Measurements from ENCODE around the gene ANP32B.

ANP32B gene

DNA sequence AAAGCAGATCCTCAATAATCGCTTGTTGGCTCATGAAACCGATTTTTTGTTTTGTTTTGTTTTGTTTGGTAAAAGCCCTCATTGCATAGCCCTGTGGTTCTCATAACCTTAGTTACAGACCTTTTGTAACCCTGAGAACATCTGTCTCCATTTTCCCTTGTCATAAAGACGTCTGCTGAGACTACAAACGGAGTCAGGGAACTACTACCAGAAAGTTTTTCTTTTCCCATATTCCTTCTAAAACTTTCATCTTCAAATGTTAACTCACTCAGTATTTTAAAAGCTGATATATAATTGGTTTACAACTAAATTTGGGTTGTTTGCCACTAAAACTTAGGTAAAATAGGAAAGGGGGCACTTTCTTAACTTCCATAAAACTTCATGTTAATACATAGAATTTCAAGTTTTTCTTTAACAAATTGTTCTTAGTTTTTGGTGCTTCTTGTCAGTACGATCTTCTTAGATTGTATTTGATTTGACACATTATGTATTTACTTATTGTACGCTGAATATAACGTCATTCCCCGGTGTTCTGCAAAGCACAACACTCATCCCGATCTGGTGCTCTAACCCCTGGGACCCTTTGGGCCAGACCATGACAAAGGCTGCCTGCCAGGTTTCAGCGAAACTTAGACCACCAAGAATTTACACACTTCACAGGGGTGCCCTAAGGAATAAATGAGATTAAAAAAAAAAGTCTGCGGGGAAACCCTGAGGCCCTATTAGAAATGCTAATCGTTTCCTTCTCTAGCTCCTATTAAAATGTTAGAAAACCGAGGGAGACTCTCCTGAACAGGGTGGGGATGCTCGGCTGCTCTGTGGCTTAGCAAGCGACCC lies 1.1 kb upstream of the ANP32B start:
- Histone ChIP-seq H3K79me2 (ENCODE audit: insufficient read depth, low read depth) (peaks cover 34% of the 10 kb centered on the region), H3K27ac (peak overlapping the region; percentile 99), H3K36me3 (ENCODE audit: insufficient read depth) (no peaks in the 10 kb centered on the region), H3K9ac (peak overlapping the region; percentile 100), H3K27me3 (ENCODE audit: insufficient read depth, low read depth) (no peaks in the 10 kb centered on the region), H4K20me1 (ENCODE audit: insufficient read depth) (peaks cover 3% of the 10 kb centered on the region; the same call in 1 of the 2 replicates), H3K4me2 (peak overlapping the region; percentile 85), H3K4me3 (IDR thresholded peaks at IDR 0.05; ENCODE audit: insufficient read depth, low read depth, low read length) (no peak overlapping the region), H2AFZ (ENCODE audit: low read depth) (peak overlapping the region; percentile 80), H3K4me1 (ENCODE audit: low read depth, poor library complexity, severe bottlenecking) (peaks cover 25% of the 10 kb centered on the region)
- TF ChIP-seq, protein P1, sequence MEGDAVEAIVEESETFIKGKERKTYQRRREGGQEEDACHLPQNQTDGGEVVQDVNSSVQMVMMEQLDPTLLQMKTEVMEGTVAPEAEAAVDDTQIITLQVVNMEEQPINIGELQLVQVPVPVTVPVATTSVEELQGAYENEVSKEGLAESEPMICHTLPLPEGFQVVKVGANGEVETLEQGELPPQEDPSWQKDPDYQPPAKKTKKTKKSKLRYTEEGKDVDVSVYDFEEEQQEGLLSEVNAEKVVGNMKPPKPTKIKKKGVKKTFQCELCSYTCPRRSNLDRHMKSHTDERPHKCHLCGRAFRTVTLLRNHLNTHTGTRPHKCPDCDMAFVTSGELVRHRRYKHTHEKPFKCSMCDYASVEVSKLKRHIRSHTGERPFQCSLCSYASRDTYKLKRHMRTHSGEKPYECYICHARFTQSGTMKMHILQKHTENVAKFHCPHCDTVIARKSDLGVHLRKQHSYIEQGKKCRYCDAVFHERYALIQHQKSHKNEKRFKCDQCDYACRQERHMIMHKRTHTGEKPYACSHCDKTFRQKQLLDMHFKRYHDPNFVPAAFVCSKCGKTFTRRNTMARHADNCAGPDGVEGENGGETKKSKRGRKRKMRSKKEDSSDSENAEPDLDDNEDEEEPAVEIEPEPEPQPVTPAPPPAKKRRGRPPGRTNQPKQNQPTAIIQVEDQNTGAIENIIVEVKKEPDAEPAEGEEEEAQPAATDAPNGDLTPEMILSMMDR (conservative IDR thresholded peaks at IDR 0.05; ENCODE audit: low read depth, low read length): no peak

DNA sequence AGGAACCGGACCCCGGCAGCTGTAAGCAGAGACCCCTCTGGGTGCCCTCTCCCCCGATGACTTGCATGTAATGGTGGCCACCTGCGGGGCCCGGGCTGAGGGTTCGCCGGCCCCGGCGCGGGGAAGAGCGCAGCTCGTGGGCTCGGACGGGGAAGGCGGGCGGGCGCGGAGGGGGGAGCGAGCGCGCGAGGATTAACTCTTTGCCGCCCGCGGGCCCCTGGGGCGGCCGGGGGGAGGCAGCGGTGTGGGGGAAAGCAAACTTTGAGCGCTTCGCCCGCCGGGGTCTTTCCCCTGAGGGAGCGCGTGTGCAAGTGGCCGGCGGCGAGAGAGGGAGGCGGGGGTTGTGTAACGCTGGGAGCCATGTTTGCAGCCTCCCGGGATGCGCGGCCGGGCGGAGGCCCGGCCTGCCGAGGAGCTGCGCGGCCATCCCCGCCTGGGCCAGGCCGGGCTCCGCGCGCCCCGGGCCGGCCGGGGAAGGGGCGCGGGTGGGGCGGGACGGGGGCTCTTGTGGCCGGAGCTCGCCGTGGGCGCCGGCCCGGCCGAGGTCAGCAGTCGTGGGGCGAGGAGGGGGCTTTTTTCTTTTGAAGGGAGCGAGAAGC lies 547 bp downstream of the ANP32B start:
- H3K27me3 ChIP-seq (ENCODE audit: insufficient read depth, low read depth): no peaks in the 10 kb centered on the region
- H3K36me3 ChIP-seq (ENCODE audit: insufficient read depth): no peaks in the 10 kb centered on the region
- peak overlapping the region; percentile 99 for H3K27ac ChIP-seq
- TF ChIP-seq, protein P1 (conservative IDR thresholded peaks at IDR 0.05; ENCODE audit: low read depth, low read length): no peak
- peaks cover 50% of the 10 kb centered on the region for H3K79me2 ChIP-seq (ENCODE audit: insufficient read depth, low read depth)
- H4K20me1 ChIP-seq (ENCODE audit: insufficient read depth): peaks cover 17% of the 10 kb centered on the region
- H2AFZ ChIP-seq (ENCODE audit: low read depth): peak overlapping the region; percentile 80
- H3K4me2 ChIP-seq: peak overlapping the region; percentile 52; the same call in 1 of the 2 replicates
- no peak overlapping the region for H3K4me3 ChIP-seq (IDR thresholded peaks at IDR 0.05; ENCODE audit: insufficient read depth, low read depth, low read length)
- H3K9ac ChIP-seq: peak overlapping the region; percentile 100
- peaks cover 41% of the 10 kb centered on the region for H3K4me1 ChIP-seq (ENCODE audit: low read depth, poor library complexity, severe bottlenecking)

DNA sequence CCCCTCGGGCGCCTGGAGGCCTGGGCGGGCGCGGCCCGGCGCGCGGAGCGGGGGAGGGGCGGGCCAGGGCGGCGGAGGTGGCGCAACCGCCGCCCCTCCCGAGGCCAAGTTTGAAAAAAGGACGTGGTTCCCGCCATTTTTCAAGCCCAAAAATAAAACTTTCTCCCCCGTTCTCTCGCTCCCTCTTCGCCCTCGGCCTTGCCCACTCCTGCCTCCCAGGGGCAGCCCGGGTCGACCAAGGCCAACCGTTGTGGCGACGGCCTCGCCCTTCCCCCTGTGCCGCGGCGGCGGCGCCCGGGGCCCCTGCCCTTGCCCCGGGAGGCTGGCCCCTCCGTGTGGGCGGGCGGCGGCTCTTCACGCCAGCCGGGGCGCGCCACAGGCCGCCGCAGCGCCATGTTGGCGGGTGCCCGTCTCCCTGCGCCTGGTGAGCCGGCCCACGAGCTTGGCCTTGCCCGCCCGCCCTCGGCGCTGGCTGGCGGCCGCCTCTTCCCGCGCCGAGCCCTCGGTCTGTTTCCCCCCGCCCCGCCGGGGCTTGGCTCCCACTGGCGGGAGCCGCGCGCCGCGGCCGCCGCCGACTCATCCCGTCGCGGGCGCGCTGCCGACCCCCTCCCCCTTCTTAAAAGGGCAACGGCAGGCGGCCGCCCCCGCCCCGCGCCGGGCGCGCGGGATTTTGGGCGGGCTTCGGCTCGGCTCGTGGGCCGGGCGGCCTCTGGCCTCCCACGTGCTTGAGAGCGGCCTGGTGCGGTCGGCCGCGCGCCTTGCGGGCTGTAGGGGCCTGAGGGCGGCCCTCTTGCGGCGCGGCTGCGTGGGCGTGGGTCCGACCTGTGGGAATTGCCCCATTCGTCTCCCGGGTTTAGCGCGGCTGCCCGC lies 1.3 kb downstream of the ANP32B start:
- Histone ChIP-seq H3K4me1 (ENCODE audit: low read depth, poor library complexity, severe bottlenecking) (peaks cover 48% of the 10 kb centered on the region), H3K27ac (peak overlapping the region; percentile 99), H3K4me2 (peak overlapping the region; percentile 95), H3K79me2 (ENCODE audit: insufficient read depth, low read depth) (peaks cover 58% of the 10 kb centered on the region), H4K20me1 (ENCODE audit: insufficient read depth) (peaks cover 22% of the 10 kb centered on the region), H3K4me3 (IDR thresholded peaks at IDR 0.05; ENCODE audit: insufficient read depth, low read depth, low read length) (no peak overlapping the region), H3K9ac (peak overlapping the region; percentile 100), H2AFZ (ENCODE audit: low read depth) (peak overlapping the region; percentile 47; the same call in 1 of the 2 replicates), H3K36me3 (ENCODE audit: insufficient read depth) (no peaks in the 10 kb centered on the region), H3K27me3 (ENCODE audit: insufficient read depth, low read depth) (no peaks in the 10 kb centered on the region)
- TF ChIP-seq, protein P1 (conservative IDR thresholded peaks at IDR 0.05; ENCODE audit: low read depth, low read length): no peak

DNA sequence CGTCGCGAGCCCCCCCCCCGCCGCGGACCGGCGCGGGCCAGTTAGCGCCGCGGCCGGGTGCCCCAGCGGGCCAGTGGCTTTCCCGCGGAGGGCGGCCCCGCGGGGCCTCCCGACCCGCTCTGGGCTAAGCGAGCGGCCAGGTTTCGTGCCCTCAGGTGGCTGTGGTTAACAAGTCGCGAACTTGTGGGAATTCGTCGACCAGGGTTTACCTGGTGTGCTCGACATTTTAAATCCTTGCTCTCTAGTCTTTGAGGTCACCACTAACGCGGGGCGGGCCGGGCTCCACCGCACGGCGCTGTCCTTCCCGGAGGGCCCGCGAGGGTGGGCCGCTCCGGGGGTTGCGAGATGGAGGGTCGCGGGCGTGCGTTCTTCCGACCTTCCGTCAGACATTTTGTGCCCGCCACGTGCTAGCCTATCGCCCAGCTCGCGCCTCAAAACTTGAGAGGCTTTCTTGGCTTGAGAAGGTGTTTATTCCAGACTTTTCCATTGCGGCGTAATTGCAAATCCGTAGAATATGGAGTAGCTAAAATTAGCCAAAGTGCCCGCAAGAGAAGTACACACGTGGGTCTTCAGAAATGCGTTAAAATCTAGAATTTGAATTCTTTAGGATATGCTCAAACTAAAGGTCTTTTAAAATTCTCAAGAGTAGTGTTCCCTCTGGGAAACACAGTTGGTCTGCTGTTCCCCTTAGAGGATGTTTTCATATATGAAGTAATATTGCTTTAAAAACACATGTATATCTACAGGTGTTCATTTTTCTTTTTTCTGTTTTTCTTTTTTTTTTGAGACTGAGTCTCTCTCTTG lies 2.1 kb downstream of the ANP32B start:
- Histone ChIP-seq H3K4me3 (IDR thresholded peaks at IDR 0.05; ENCODE audit: insufficient read depth, low read depth, low read length) (no peak overlapping the region), H3K4me2 (peak overlapping the region; percentile 95), H3K27me3 (ENCODE audit: insufficient read depth, low read depth) (no peaks in the 10 kb centered on the region), H3K9ac (peak overlapping the region; percentile 100), H4K20me1 (ENCODE audit: insufficient read depth) (peaks cover 30% of the 10 kb centered on the region), H3K36me3 (ENCODE audit: insufficient read depth) (no peaks in the 10 kb centered on the region), H2AFZ (ENCODE audit: low read depth) (no peak overlapping the region), H3K27ac (peak overlapping the region; percentile 99), H3K79me2 (ENCODE audit: insufficient read depth, low read depth) (peaks cover 66% of the 10 kb centered on the region), H3K4me1 (ENCODE audit: low read depth, poor library complexity, severe bottlenecking) (peaks cover 56% of the 10 kb centered on the region)
- TF ChIP-seq, protein P1 (conservative IDR thresholded peaks at IDR 0.05; ENCODE audit: low read depth, low read length): no peak
